Upper lobe of left lung (tissue), 4 donors: Measurements from ENCODE around the gene SIM2.

Source experiments
- CTCF ChIP-seq, 6 experiments: fragments of 450-650 bp in 4 of 6; fragments of 200-600 bp in 2 of 6; sonication (generic) in 2 of 6; IDR thresholded peaks; one replicate each; pipeline ENCODE4 v1.5.1; 2016 to 2019; ENCODE audit warnings: antibody characterized with exemption in 6 of 6
- EP300 ChIP-seq, 4 donors: sonication (generic); formaldehyde crosslinking; IDR thresholded peaks; one replicate each; pipeline ENCODE4 v1.5.1; 2017; ENCODE audit warnings: antibody characterized with exemption in 4 of 4, control low read depth in 2 of 4

- no peak for TF ChIP-seq EP300 (IDR thresholded peaks at IDR 0.05)
- no peak for TF ChIP-seq CTCF (IDR thresholded peaks at IDR 0.05)
Measured at GRCh38 chr21:36723371-36723881, 24.5 kb downstream of the SIM2 start.
